Activated CD4-positive, alpha-beta T cell treated with anti-CD3 and anti-CD28 coated beads, Interleukin-2, amount 50 U/mL, for 16 hours (primary cell): ENCODE results near the gene ARHGEF33.
A peak's percentile ranks its signal among the peaks of the same experiment; 100 is the strongest.

ENCODE experiments used
- DNase-seq: peaks from one replicate; pipeline ENCODE4 v3.0.0-alpha.2; 2020

Gene ARHGEF33

GRCh38 chr2:38889575-38889974 is at the start of gene ARHGEF33:
TSS of gene ARHGEF33 (plus strand) at chr2:38889875. CDS start at chr2:38919448, 29,573 bp downstream.
- no peak for DNase-seq

GRCh38 chr2:38850045-38850444 is 39.6 kb upstream of the ARHGEF33 start:
- DNase-seq, result no peak

DNA sequence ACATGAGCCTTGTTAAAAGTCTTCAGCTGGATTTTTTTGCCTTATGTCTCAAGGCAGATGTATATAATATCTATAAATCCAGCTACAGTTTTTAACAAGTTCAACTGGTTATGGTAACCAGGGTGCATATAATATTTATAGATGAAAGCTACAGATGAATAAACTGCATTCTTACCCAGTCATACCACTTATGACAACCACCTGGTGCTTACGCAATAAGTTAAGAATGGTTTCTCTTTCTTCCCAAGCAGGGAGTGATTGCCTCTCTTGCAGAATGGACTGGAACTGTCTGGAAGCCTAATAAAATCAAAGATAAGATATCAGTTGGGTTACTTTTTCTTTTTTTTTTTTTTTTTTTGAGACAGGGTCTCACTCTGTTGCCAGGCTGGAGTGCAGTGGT is 33.5 kb upstream of the ARHGEF33 start:
- DNase-seq, result peak; percentile 27

- DNase-seq, result no peak
These were observed 27.2 kb upstream of the ARHGEF33 start for GRCh38 chr2:38862476-38862875.

DNA sequence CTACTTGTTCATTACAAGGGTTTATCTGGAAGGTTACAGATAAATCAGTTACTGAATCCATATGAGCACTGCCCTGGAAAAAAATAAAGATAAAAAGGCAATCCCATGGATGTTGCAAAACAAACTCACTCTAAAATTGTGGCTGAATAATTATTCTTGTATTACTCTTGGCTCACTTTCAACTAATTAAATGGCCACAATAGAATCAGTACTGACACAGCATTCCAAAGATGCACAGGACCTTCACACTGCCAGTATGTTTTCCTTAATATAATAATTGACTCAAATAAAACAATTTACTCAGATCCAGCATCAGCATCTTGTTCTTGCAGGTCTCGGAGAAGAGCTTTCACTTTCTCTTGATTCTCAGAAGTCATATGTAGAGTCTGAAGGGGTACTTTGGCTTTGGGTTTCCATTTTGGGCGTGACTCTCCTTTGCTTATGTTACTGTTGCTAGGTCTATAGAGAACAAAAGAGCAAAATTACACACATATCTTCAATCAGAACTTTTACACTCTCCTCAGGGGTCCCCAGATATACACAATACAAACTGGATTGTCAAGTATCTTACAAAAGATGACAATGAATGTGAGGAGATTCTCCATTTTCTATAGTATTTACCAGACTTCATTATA is 26.5 kb upstream of the ARHGEF33 start:
- DNase-seq, result peak; percentile 57

DNA sequence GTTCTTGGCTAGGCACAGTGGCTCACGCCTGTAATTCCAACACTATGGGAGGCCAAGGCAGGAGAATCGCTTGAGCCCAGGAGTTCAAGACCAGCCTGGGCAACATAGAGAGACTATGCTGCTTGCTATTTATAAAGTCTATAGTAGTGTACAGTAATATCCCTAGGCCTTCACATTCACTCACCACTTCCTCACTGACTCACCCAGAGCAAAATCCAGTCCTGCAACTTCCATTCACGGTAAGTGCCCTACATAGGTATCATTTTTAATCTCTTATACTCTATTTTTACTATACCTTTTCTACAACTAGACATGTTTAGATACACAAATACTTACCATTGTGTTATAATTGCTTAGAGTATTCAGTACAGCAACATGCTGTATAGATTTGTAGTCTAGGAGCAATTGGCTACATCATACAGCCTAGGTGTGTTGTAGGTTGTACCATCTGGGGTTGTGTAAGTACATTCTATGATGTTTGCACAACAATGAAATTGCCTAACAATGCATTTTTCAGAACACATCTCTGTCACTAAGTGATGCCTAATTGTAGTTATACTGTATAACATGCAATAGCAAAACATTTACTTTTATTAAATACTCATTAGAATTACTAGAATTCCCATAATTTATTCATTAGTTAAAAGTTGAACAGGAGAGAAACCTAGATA is 22.8 kb upstream of the ARHGEF33 start:
- DNase-seq, result peak; percentile 54

- DNase-seq, result no peak
These were observed 18.2 kb upstream of the ARHGEF33 start for GRCh38 chr2:38871432-38871831.

- no peak for DNase-seq
These were observed 15.9 kb upstream of the ARHGEF33 start for GRCh38 chr2:38873763-38874162.

DNA sequence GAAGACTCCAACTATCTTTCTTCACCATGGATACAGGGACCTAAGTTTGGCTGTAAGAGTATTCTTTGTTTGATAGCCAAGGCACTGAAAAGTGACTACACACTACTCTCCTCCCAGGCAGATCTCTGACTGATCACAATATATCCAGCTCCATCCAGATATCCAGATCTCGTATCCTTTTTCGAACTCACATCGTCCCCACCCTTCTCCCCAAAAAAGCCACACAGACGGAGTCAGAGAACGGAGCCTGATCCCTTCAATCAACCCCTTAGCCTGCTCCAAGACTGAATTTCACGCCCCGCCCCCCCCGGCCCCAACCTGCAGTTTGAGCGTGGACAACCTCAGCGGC is 14.5 kb upstream of the ARHGEF33 start:
- DNase-seq, result no peak

DNA sequence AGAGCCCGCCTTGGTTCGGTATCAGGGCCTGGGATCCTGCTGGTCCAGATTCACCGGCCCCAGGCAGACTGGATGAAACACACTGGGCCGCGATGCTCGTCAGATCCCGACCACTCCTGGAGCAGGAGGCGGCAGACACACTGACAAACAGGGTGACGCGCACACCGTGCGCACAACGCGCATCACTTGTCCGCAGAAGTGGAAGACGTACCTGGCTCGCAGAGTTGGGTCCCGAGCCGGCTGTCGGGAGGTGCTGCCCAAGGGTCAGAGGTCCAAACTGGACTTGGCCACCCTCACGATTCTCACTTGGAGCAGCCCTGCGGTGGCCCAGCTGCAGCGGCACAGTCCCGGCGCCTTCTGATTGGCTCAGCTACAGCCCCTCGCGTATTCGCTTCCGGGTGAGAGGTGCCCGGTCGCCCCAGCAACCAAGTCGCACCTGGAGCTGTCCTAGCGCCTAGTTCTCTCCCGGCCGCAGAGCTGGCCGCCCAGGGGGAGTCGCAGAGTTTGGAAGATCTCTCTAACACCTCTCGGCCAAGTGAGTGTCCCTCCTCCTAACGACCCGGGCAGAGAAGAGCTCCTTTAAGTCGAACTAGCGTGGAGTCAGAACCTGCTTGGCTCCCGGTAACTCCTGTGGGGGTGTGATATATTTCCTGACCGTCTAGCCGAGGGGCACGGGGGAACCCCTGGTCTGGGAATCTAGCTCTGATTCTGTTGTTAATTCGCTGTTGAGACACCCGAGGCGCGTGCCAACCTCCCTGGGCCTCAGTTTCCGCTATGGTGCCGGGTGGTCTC is 13.9 kb upstream of the ARHGEF33 start, which contains the start of the genes DHX57 and MORN2:
DHX57 (minus strand) TSS at position 359 of the 792 bp plus-strand sequence. CDS start 7,529 bp downstream, outside the sequence.
MORN2 (plus strand) TSS at position 401 of the 792 bp plus-strand sequence.
- peak; percentile 89 for DNase-seq

DNA sequence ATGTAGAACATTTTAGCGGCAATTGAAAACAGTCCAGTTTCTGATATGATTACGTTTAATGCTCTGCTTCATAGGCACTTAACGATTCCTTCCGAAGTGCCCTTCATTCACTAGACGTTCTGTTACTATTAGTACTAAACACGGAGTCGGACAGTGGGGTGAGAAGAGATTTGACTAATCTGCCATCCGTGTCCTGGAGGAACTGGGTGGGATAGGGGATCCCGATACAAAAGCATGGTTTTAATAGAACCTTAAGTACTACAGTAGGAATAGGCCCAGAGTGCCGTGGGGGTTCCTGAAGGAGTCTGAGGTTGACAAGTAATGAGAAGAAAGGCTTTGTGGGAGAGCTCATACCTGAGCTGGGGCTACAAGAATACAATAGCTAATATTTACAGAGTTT is 13.3 kb upstream of the ARHGEF33 start:
- no peak for DNase-seq

- DNase-seq, result no peak
These were observed 3.6 kb upstream of the ARHGEF33 start for GRCh38 chr2:38886063-38886462.

DNA sequence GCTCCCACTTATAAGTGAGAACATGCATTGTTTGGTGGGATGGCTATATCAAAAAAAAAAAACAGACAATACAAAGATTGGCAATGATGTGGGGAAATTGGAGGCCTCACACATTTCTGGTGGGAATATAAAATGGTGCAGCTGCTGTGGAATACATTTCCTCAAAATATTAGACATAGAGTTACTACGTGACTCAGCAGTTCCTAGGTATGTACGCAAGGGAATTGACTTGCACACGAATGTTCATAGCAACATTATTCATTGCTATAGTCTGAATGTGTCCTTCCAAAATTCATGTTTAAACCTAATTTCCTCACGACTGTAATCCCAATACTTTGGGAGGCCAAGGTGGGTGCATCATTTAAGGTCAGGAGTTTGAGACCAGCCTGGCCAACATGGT is 2.3 kb upstream of the ARHGEF33 start:
- DNase-seq, result no peak

- DNase-seq, result no peak
These were observed 1.6 kb upstream of the ARHGEF33 start for GRCh38 chr2:38887902-38888554.

DNA sequence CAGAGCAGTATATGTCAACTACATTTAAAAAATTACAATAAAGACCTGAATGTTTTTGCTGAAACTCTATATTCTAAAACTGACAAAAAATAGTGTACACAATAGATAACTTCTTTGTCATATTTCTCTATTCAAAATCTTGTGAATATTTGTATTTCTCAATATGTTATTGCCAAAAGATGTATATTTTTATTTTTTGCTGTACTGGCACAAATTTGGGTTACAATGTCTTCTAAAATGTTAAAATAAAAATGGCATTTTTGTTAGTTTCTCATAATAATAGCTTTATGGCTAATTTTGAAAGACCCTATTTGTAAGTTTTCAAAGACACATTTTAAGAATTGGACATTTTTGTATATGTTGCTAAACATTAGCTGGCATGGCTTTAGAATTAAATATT is 630 bp upstream of the ARHGEF33 start:
- DNase-seq, result no peak

DNA sequence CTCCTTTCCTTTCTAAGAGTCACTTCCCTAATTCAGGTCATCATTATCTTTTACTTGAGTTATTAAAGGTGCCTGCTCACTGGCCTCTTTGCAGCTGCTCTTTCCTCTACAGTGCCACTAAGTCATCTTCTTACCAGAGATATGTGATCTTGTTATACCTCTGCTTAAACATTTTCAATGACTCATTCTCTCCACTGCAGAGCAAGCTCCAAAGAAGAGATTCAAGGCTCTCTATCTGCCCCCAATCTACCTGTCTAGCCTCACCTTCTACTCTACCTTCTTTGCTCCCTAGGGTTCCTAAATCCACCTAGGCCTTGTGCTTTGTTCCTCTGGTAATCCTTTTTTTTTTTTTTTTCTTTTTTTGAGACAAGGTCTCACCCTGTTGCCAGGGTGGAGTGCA is 3.1 kb downstream of the ARHGEF33 start:
- no peak for DNase-seq

GRCh38 chr2:38898256-38898655 is 8.6 kb downstream of the ARHGEF33 start:
- no peak for DNase-seq

- no peak for DNase-seq
These were observed 11.1 kb downstream of the ARHGEF33 start for GRCh38 chr2:38900726-38901125.

GRCh38 chr2:38905251-38905650 is 15.6 kb downstream of the ARHGEF33 start:
- peak; percentile 5 for DNase-seq

- DNase-seq, result no peak
These were observed 17.6 kb downstream of the ARHGEF33 start for GRCh38 chr2:38907242-38907641.

GRCh38 chr2:38907743-38908562 is 18.3 kb downstream of the ARHGEF33 start:
- DNase-seq, result peak; percentile 87

- DNase-seq, result no peak
These were observed 20.2 kb downstream of the ARHGEF33 start for GRCh38 chr2:38909872-38910271.
